GM18870 (cell line): ENCODE data around the gene ADAMTS3.
"Not testable (repeated sequence)": the region's sequence is repeated elsewhere in the genome, so short reads cannot be mapped to it uniquely, and the experiment has no call there.

Source experiments
- ATAC-seq: cut with Tn5 transposase; IDR thresholded peaks from one replicate; pipeline ENCODE4 v1.9.1; 2021; ENCODE audit warnings: moderate library complexity; ENCODE audit not compliant: unreplicated experiment

The ADAMTS3 gene

DNA sequence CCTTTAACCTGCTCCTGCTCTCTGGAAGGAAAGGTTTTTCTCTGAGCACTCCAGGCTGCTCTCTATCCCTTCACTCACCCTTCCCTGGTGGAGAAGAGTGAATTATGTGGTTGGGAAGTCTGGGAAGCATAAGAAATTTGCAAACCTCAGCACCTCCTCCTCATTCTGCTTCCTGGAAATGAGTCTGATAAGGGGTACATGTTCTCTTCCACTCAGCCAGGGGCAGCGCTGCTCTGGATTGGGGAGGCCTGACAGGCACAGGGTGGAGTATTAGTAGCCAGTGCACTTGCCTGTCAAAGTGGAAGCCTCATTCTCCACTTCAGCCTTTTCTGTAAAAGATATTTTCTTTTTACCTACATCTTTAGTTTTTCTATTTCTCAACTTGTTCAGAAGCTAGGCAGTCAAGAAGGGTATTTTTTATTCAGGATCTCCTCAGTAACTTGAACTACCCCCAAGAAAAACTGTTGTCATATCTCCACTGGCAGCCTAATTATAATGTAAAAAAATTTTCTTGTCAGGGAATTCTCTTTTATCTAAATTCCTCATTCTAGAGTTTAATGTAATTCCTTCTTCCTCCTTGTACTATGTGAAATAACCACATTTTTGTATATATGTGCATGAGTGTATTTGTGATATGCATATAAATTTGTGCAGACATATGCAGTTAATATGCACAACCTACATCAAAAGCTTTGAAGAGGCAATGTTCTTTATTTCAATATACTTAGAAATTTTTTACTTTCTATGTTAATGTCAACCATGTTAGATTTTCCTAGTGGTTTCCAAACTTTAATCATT is 15.3 kb downstream of the ADAMTS3 start:
- ATAC-seq: no peak

DNA sequence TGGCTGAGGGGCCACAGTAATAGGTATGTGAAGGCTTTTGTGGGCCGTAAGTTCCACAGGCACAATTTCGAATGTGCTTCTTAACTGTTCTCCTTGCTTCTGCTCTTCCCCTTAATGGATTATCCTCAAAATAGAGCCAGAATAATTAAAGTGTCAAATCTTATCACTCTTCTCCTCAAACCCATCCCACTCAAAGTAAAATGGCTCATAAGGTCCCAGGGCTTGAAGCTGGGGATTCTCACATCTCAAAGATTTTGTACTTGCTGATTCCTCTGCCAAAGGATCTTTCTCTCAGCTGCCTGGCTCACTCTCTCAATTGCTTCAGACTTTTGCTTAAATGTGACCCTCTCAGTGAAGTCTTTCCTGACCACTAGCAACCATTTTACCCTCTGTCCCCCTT is 16.6 kb downstream of the ADAMTS3 start:
- ATAC-seq: no peak

DNA sequence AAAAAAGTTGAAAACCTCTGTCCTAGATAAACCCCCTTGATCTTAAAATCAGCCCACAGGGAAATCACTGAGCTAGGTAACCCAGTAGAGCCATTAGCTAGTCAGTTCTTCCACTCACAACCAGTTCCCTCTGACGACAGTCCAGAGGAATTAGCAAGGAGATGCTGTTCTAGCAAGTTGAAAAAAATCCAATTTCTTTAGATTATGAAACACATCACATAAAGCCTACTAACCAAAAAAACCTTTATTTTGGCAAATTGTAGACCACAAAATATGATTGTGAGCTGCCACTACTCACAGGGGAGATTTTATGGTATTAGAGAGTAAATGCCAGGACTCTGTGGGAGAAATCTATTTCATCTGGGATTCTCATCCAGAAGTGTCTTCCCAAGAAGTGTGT is 22.6 kb downstream of the ADAMTS3 start:
- no peak for ATAC-seq

DNA sequence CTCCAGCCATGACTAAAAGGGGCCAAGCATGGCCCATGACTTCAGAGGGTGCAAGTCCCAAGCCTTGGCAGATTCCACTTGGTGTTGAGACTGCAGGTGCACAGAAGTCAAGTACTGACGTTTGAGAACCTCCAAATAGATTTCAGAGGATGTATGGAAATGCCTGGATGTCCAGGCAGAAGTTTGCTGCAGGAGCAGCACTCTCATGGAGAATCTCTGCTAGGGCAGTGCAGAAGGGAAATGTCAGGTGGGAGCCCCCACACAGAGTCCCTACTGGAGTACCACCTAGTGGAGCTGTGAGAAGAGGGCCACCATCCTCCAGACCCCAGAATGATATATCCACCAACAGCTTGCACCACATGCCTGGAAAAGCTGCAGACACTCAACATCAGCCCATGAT is 28.3 kb downstream of the ADAMTS3 start:
- ATAC-seq: not testable (repeated sequence)

DNA sequence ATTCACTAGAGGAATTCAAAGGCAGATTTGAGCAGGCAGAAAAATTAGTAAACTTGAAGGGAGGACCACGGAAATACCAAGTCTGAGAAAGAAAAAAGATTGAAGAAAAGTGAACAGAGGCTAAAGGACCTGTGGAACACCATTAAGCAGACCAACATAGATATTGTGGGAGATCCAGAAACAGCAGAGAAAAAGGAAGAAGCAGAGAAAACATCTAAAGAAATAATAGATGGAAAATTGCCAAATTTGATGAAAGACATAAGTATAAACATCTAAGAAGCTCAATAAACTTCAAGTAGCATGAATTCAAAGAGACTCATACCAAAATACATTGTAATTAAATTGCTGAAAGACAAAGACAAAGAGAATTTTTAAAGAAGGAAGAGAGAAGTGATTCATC is 31.0 kb downstream of the ADAMTS3 start:
- no peak for ATAC-seq

DNA sequence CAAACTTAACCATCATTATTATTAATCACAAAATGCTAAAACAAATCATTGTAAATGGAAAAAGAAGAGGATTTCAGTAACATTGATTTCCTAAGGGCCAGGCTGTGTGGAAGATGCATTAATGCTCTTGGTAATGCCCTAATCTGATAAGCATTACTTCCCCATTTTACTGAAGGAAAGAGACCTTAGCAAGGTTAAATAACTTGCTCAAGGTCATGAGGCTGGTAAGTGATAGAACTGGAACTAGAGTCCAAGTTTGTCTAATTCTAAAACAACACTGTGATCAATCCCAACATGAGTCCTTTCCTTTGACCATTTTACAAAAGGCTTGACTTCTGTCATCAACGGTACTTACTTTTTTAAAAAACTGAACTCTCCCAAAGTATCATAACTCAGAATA is 32.6 kb downstream of the ADAMTS3 start:
- no peak for ATAC-seq

DNA sequence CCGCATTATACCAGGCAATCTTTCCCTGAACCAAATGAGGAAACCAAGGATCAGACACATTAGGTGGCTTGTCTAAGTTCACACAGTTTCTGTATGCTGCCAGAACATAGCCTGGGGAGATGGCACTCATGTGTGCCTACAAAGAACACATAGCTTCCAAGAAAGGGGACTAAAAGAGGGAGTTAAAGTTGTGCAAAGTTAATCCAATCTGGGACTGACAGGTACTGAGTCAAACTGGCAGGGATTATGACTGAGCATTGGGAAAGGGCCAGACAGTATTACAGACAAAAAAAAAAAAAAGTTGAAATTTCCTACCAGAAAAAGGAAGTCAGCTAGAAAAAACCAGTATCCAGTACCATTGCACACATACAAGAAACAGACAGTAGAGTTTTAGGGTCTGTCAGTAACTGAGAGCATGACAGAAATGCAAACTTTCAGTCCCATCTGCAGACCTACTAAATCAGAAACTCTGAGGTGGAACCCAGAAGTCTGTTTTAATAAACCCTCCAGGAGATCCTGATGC is 37.2 kb downstream of the ADAMTS3 start:
- no peak for ATAC-seq

DNA sequence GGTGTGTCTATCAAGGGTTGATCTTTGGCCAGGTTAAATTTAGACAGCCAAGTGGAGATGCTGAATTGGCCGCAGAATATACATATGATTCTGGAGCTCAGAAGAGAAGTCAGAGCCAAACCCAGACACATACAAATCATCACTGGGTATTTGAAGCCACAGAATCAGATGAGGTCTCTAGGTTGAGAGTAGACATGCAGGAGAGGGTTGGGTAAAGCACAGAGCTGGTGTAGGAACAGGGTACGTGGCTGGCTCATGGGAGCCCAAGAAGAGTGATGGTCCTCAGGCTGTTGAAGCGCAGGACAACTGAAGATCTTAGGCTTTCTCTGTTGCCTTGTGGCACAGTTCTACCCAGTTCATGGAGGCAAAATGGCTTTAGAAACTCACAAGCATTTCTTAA is 37.7 kb downstream of the ADAMTS3 start:
- no peak for ATAC-seq

DNA sequence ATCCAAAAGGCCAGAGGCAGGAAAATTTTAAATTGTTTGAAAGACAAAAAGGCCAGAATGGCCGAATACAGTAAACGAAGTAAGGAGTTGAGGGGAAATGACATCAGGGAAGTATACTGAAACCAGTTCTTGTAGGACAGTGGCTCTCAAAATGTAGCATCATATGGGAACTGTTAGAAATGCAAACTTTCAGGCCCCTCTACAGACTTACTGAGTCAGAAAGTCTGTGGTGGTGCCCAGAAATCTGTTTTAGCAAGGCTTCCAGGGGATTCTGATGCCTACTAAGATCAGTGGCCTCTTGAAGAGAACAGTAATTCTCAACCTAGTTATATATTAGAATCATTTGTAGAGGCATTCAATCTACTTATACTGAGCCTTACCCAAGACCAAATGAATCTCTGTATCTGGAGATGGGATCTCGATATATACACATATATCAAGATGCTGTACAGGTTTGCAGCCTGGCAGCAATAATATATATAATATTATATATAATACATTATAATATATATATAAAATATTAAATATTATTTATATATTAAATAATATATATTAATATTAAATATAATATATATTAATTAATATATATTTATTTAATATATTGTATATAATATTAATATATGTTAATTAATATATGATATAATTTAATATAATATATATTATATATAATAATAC is 39.7 kb downstream of the ADAMTS3 start:
- ATAC-seq: no peak

DNA sequence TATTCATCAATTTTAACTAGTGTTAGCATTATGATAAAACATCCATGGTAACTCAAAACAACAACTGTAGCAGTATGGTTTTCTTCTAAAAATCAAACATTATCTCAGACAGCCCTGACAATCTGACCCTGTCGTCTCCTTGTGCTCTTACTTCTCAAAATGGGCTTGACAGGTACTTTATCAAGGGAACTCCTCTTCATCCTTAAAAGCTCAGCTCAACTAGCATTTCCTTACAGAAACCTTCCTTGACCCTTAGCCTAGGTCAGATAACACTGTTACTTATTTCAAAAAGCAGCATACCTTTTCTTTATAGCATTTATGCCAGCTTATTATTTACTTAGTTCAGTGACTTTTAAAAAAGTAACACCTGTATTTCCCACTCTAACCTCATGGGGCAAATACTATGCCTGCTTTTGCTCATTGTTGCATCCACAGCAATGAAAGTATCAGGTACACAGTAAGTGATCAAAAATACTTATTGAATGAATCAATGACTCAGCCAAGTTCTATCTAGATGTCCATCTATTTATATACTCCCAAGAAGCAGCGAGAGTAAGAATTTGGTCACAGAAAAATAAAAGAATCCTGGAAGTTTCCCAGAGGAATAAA is 41.9 kb downstream of the ADAMTS3 start:
- ATAC-seq: no peak

DNA sequence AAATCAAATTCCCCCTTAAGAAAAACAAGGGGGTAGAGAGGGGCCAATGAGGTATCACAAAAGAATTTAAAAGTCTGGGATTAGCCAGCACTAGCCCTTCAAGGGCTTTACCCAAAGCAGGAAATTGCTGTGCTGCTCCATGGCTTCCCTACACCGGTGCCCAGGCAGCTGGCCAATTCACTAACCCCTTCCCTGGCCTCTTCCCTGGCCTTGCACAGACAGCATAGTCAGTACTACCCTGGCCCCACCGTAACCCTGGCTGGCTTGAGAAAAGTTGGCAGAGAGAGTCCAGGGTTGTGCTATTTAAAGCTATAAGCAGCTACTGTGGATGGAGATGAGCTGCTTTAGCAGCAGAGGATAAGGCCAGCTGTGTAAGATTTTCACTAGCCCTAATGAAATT is 43.1 kb downstream of the ADAMTS3 start:
- no peak for ATAC-seq

DNA sequence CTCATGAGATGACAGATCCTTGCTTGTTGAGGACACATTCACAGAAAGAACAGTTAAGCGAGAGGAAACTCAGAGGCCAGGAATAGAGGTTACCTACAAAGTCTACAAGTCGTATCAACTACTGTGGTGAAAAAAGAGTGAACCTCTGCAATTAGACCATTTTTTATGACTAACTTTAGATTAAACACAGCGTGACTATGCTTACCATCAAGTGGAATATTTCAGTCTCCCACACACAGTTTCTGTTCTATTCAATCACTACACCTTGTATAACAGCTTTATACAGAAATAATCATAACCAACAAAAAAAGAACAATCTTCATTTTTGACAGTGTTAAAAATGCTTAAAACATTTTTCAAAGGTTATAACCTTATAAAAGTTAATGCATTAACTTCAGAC is 46.6 kb downstream of the ADAMTS3 start:
- no peak for ATAC-seq

DNA sequence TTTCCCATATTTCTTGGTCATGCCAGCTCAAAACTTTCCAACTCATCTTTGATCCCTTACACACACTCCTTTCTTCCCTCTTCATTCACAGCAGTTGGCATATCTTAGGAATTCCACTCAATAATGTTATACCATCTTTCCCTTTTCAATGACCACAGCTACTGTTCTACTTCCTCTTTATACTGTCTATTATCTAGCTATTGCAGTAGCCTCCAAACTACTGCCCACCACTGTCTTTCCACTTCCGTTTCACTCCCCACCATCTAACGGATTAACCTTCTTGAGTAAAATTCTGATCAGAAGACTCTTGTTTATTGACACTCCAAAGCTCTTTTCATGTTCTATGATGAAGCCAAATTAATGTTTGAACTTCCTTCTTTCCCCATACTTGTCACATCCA is 55.8 kb downstream of the ADAMTS3 start:
- no peak for ATAC-seq

DNA sequence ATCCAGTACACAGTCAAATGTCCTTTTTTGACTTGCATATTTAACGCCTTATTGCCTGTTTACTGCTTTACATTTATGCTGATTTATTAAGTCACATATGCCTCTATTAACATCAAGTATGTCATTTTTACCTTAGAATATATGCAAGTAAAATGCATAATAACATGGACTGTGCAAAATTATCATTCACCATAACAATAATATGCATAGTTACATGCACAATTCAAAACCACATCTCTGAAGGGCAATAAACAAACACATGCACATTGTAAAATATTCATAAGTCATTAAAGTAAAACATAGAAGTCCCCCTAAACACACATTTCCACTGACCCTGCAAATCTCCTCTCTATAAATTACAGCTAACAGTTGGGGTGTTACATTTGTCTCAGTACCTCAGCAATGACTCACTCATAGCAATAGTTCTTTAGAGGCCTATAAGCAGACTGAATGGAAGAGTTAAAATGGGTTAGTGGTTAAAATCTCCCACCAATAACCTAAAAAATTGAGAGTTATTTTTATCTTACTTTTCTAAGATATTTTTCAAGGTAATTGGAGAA is 61.1 kb downstream of the ADAMTS3 start:
- no peak for ATAC-seq

DNA sequence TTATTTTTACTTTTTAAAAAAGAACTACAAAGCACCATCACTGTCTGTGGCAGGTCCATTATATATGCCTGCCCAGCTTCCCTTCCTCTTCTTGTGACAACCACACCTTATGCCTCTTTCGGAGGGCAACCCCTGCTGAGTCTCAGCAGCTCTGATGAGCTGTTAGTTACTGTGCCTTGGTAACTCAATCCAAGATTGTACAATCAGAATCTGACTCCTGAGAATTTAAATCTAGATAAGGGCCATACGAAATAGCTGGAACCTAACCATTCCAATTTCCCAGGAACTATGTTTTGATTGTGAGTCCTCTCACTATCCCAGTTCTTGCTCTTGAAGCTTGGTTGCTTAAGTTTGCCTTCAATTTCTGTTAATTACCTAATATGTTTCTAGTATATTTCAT is 61.9 kb downstream of the ADAMTS3 start:
- no peak for ATAC-seq

DNA sequence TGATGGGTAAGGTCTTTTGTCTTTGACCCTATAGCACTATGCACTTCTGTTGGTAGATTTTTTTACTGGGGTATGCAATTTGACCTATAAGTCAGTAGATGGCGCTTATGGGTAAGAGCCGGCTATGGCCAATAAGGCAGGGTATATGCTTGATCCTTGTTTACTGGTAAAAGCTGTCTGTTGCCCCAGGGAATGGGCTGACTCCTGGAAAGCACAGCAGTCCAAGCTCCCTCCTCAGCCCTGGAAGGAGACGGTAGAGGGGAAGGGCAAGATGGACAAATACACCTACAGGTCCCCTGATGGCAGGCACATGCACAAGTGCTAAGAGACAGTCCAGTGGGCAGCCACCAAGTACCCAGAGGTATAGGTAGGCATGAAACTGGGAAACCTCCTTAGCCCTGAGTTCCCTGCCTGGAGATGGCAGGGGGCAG is 63.7 kb downstream of the ADAMTS3 start:
- peak; percentile 95 for ATAC-seq

DNA sequence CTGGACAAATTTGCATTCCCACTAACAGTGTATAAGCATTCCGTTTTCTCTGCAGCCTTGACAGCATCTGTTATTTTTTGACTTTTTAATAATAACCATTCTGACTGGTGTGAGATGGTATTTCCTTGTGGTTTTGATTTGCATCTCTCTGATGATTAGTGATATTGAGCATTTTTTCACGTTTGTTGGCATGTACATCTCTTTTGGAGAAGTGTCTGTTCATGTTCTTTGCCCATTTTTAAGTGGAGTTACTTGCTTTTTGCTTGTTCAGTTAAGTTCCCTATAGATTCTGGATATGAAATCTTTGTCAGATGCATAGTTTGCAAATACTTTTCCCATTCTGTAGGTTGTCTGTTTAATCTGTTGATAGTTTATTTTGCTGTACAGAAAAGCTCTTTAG is 68.8 kb downstream of the ADAMTS3 start:
- ATAC-seq: no peak

DNA sequence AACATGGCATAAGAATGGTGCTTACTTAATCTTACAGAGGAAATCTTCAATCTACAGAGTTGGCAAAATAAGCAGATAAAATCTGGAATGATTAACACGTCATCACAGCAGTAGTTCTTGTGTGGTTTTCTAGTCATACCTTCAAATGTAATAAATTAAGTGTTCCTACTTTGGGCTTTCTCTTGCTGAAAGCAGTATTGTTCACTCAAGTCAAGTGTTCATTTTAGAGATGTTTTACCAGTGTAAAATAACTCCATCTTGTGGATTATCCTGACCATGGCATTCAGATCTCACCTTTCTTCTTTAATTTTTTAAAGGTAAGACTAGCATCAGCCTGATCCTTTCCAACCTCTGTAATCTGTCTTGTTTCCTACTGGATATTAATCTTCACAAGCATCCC is 72.9 kb downstream of the ADAMTS3 start:
- ATAC-seq: no peak

DNA sequence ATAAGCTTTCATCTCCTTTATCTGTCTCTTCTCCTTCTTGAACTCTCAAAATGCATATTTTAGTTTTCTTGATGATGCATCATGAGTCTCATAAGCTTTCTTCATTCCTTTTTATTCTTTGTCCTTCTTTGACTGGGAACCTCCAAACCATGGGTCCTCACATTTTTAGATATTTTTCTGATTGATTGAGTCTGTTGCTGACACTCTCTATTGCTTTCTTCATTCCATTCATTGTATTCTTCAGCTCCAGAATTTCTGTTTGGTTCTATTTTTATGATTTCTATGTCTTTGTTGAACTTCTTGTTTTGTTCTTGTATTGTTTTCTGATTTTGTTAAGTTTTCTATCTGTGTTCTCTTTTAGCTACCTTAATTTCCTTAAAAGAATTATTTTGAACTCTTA is 74.9 kb downstream of the ADAMTS3 start:
- ATAC-seq: no peak

DNA sequence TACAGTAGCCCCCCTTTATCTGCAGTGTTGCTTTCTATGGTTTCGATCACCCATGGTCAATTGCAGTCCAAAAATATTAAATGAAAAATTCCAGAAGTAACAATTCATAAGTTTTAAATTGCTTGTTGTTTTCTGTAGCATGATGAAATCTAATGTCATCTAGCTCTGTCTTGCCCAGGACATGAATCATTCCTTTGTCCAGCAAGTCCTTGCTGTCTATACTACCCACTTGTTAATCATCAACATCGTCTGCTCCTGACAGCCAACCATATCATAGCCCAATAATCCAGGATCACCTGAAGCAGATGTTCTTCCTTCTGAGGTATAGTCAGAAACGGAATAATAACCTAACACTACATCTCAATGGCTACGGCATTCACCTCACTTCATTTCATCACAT is 79.8 kb downstream of the ADAMTS3 start:
- no peak for ATAC-seq

DNA sequence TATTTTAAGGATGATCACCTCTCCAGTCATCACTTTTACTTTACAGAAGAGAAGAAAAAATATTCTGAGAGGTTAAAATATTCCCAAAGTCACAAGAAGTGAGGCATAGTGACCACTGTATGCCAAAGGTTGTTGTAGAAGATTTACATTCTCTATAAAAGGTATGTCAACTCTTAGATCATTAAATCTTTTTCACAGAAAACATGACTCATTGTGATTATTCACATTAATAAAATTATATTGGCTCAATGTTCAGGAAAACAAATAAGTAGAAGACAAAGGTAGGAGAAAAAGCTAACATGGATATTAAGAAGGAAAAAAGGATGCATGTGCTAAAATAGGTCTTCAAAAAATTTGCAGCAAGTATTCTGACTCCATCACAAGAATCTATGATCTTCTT is 82.0 kb downstream of the ADAMTS3 start:
- no peak for ATAC-seq

DNA sequence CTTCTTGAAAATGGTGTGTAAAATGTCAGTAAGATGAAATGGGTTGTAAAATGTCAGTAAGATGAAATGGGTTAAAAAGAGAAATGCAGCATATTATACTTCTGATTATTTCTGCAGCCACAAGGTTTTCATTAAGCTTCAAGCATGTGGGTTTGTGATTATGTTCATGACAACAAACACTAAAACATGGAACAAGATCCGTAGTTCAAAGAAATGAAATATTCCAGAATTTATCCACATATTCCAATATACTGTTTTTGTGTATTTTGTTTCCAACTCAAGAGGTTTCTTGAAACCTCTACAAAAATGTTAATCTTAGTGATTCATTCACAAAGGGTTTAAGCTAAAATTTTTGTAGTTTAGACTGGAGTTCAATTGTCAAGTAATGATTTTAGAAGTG is 84.0 kb downstream of the ADAMTS3 start:
- no peak for ATAC-seq
